Ascending aorta (tissue), 2 donors: ENCODE data around the gene DNAH2. TPM values are rescaled to one million over a fixed set of nuclear protein-coding genes. Genes with fewer than 3 reads are reported as not detected.

Experiments used
- DNase-seq, 2 donors: peaks; one replicate each; pipeline ENCODE4 v3.0.0-alpha.2; 2019; ENCODE audit warnings: low spot score in 2 of 2
- H3K27ac ChIP-seq, 2 donors: fragments of 200-600 bp; sonication (generic); one replicate each; pipeline ENCODE4 v1.5.1; 2016 to 2017; ENCODE audit warnings: mild to moderate bottlenecking in 1 of 2
- H3K27me3 ChIP-seq: fragments of 200-600 bp; sonication (generic); one replicate; pipeline ENCODE4 v1.5.1; 2017
- H3K36me3 ChIP-seq, 2 donors: fragments of 200-600 bp; sonication (generic); one replicate each; pipeline ENCODE4 v1.5.1; 2016
- H3K4me1 ChIP-seq, 2 donors: fragments of 200-600 bp; sonication (generic); one replicate each; pipeline ENCODE4 v1.5.1; 2016 to 2017; ENCODE audit warnings: mild to moderate bottlenecking in 1 of 2
- H3K4me3 ChIP-seq, 2 donors: fragments of 200-600 bp; sonication (generic); one replicate each; pipeline ENCODE4 v1.5.1; 2016 to 2017; ENCODE audit warnings: mild to moderate bottlenecking in 1 of 2
- H3K9me3 ChIP-seq, 2 donors: fragments of 200-600 bp; sonication (generic); one replicate each; pipeline ENCODE4 v1.5.1; 2016
- intact Hi-C: fragments of 100-400 bp; cut with DNase I; formaldehyde crosslinking; loops from one replicate; pipeline ENCODE4 v1.15.1; 2023
- total RNA-seq: library from RNA; depleted of rRNA; stranded (reverse); fragments of >200 nt; gene quantifications from one replicate; pipeline ENCODE4 v1.1.0, GENCODE V29; 2016
- TF ChIP-seq, protein P1 (sequence below), 3 experiments: fragments of 200-600 bp in 2 of 3; fragments of 450-650 bp in 1 of 3; sonication (generic) in 2 of 3; IDR thresholded peaks; one replicate each; pipeline ENCODE4 v1.5.1; 2016 to 2019; ENCODE audit warnings: antibody characterized with exemption in 3 of 3, mild to moderate bottlenecking in 1 of 3, moderate library complexity in 1 of 3

DNAH2 gene
- total RNA-seq, 1 donor from 2014 or later = 0.43 TPM

DNA sequence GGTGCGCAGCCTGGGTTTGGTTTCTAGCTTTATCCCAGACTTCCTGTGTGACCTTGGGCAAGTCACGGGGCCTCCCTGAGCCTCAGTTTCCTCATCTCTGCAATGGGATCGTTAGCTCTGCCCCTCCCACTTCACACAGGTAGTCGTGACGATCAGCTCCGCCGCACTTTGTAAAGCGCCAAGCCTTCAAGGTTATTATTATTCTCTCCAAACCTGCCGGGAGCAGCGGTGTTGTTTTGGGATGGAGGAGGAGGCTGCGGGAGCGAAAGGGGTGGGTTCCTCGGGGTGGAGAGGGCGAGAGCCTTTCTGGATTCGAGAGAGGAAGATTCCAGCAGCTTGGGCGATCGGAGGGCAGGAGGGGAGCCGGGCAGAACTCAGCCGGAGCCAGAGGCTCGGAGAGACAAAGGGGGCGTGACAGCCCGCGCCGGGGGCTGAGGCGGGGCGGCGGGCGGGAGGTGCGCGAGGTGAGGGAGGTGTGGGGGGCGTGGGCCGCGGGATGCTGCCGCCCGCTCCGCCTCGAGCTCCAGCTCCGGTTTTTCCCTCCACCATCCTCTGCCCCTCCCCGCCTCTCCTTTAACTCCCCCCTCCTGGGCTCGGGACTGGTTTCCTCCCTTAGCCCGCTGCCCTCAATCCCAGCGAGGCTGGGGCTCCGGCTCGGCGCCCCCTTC, 12.8 kb upstream of the DNAH2 start, which contains the start of gene EFNB3:
Gene EFNB3, plus strand, starts transcription at position 602 of the 668 bp plus-strand sequence. CDS start 397 bp downstream, outside the sequence.
- TF ChIP-seq, protein P1, sequence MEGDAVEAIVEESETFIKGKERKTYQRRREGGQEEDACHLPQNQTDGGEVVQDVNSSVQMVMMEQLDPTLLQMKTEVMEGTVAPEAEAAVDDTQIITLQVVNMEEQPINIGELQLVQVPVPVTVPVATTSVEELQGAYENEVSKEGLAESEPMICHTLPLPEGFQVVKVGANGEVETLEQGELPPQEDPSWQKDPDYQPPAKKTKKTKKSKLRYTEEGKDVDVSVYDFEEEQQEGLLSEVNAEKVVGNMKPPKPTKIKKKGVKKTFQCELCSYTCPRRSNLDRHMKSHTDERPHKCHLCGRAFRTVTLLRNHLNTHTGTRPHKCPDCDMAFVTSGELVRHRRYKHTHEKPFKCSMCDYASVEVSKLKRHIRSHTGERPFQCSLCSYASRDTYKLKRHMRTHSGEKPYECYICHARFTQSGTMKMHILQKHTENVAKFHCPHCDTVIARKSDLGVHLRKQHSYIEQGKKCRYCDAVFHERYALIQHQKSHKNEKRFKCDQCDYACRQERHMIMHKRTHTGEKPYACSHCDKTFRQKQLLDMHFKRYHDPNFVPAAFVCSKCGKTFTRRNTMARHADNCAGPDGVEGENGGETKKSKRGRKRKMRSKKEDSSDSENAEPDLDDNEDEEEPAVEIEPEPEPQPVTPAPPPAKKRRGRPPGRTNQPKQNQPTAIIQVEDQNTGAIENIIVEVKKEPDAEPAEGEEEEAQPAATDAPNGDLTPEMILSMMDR (IDR thresholded peaks at IDR 0.05) = no peak
- Histone ChIP-seq H3K36me3 (peaks cover 9 to 27% of the 10 kb centered on the region in 2 donors), H3K27ac (no peak within 1 kb of the TSS), H3K9me3 (no peaks in the 10 kb centered on the region), H3K4me3 (peak within 1 kb of the TSS; percentile 41 to 43), H3K4me1 (peaks cover 6 to 11% of the 10 kb centered on the region in 2 donors), H3K27me3 (peaks cover 5% of the 10 kb centered on the region)
- intact Hi-C loops = no loop called here
- no peak for DNase-seq

- Histone ChIP-seq H3K9me3 (no peaks in the 10 kb centered on the region), H3K27ac (no peak overlapping the region), H3K36me3 (peaks cover 9 to 24% of the 10 kb centered on the region in 2 donors), H3K27me3 (peaks cover 5% of the 10 kb centered on the region), H3K4me3 (peak overlapping the region; percentile 41 to 43), H3K4me1 (peaks cover 6 to 11% of the 10 kb centered on the region in 2 donors)
- TF ChIP-seq, protein P1 (IDR thresholded peaks at IDR 0.05) = no peak
- no peak for DNase-seq
- intact Hi-C loops = no loop called here
Measured at GRCh38 chr17:7705269-7706255, 12.0 kb upstream of the DNAH2 start.

GRCh38 chr17:7706631-7707354, 10.8 kb upstream of the DNAH2 start:
- H3K27me3 ChIP-seq = peaks cover 5% of the 10 kb centered on the region
- no peak overlapping the region for H3K27ac ChIP-seq
- no peaks in the 10 kb centered on the region for H3K9me3 ChIP-seq

GRCh38 chr17:7707446-7707845, 10.1 kb upstream of the DNAH2 start:
- Histone ChIP-seq H3K9me3 (no peaks in the 10 kb centered on the region), H3K27me3 (peaks cover 5% of the 10 kb centered on the region), H3K27ac (no peak overlapping the region), H3K36me3 (peaks cover 0 to 7% of the 10 kb centered on the region in 2 donors), H3K4me3 (no peak overlapping the region), H3K4me1 (peaks cover 6 to 11% of the 10 kb centered on the region in 2 donors)
- TF ChIP-seq, protein P1 (IDR thresholded peaks at IDR 0.05) = no peak
- no peak for DNase-seq
- intact Hi-C loops = no loop called here

More at GRCh38 chr17:7706631-7707354, 10.8 kb upstream of the DNAH2 start:
- TF ChIP-seq, protein P1 (IDR thresholded peaks at IDR 0.05) = no peak
- Histone ChIP-seq H3K36me3 (peaks cover 1 to 14% of the 10 kb centered on the region in 2 donors), H3K4me1 (peaks cover 6 to 11% of the 10 kb centered on the region in 2 donors), H3K4me3 (no peak overlapping the region)
- intact Hi-C loops = no loop called here
- no peak for DNase-seq
